ENCODE measurements around the gene ITGB2.
"Not testable (repeated sequence)": the region's sequence is repeated elsewhere in the genome, so short reads cannot be mapped to it uniquely, and the experiment has no call there.

The ITGB2 gene

GRCh38 chr21:44916965-44917364, 3.7 kb downstream of the ITGB2 start:
- peak; percentile 22 for DNase-seq (ENCODE audit: low read depth)
- H3K4me3 ChIP-seq (replicated peaks; ENCODE audit: low read depth, low read length), result no peak overlapping the region
- TF ChIP-seq CTCF (IDR thresholded peaks at IDR 0.05; ENCODE audit: low read length, missing control alignments), result no peak

- no peak overlapping the region for H3K4me3 ChIP-seq (replicated peaks; ENCODE audit: low read depth, low read length)
- DNase-seq (ENCODE audit: low read depth), result no peak
- no peak for TF ChIP-seq CTCF (IDR thresholded peaks at IDR 0.05; ENCODE audit: low read length, missing control alignments)
These were observed 6.4 kb downstream of the ITGB2 start for GRCh38 chr21:44914176-44914874.

GRCh38 chr21:44913425-44914175, 7.1 kb downstream of the ITGB2 start:
- no peak for TF ChIP-seq CTCF (IDR thresholded peaks at IDR 0.05; ENCODE audit: low read length, missing control alignments)
- no peak for DNase-seq (ENCODE audit: low read depth)
- H3K4me3 ChIP-seq (replicated peaks; ENCODE audit: low read depth, low read length), result no peak overlapping the region

GRCh38 chr21:44912506-44913412, 7.9 kb downstream of the ITGB2 start:
- not testable (repeated sequence) for DNase-seq (ENCODE audit: low read depth); H3K4me3 ChIP-seq (replicated peaks; ENCODE audit: low read depth, low read length)

- no peak for TF ChIP-seq CTCF (IDR thresholded peaks at IDR 0.05; ENCODE audit: low read length, missing control alignments)
- H3K4me3 ChIP-seq (replicated peaks; ENCODE audit: low read depth, low read length), result no peak overlapping the region
- no peak for DNase-seq (ENCODE audit: low read depth)
These were observed 8.6 kb downstream of the ITGB2 start for GRCh38 chr21:44912158-44912473.

- DNase-seq (ENCODE audit: low read depth), result no peak
- no peak overlapping the region for H3K4me3 ChIP-seq (replicated peaks; ENCODE audit: low read depth, low read length)
These were observed 9.1 kb downstream of the ITGB2 start for GRCh38 chr21:44911384-44912157.

More at GRCh38 chr21:44911384-44912157, 9.1 kb downstream of the ITGB2 start:
- TF ChIP-seq CTCF (IDR thresholded peaks at IDR 0.05; ENCODE audit: low read length, missing control alignments), result no peak
